HepG2 (cell line): ENCODE measurements around the gene NYNRIN. TPM values are rescaled to one million over a fixed set of nuclear protein-coding genes. Genes with fewer than 3 reads are reported as not detected.

Source experiments
- BCL6 ChIP-seq: IDR thresholded peaks from 2 replicates; pipeline ENCODE4 v1.6.1; 2016; ENCODE audit warnings: missing genetic modification reagents, missing compliant biosample characterization
- CENPT ChIP-seq: sonication (generic); formaldehyde crosslinking; IDR thresholded peaks from 2 replicates; pipeline ENCODE4 v1.8.0; 2022; ENCODE audit warnings: low read depth, mild to moderate bottlenecking, moderate library complexity, missing genetic modification reagents
- CREM ChIP-seq, 2 experiments: sonication (generic) in 1 of 2; formaldehyde crosslinking in 1 of 2; IDR thresholded peaks; 2 replicates each; pipeline versions ENCODE4 v1.4.0 to v1.6.1; 2016 to 2020; ENCODE audit warnings: antibody characterized with exemption in 1 of 2, mild to moderate bottlenecking in 1 of 2, missing genetic modification reagents in 1 of 2
- ELF3 ChIP-seq: IDR thresholded peaks from 2 replicates; pipeline ENCODE4 v1.6.1; 2016; ENCODE audit warnings: missing genetic modification reagents, missing compliant biosample characterization
- FOXK2 ChIP-seq: fragments of 450-650 bp; IDR thresholded peaks from 2 replicates; pipeline ENCODE4 v1.6.1; 2016
- HHEX ChIP-seq: IDR thresholded peaks from 2 replicates; pipeline ENCODE4 v1.6.1; 2016; ENCODE audit warnings: control low read depth
- HNRNPK ChIP-seq: fragments of 200-400 bp; formaldehyde crosslinking; IDR thresholded peaks from 2 replicates; pipeline ENCODE4 v1.6.1; 2018; ENCODE audit warnings: low read length, low read depth, moderate library complexity, mild to moderate bottlenecking; ENCODE audit not compliant: poor library complexity, severe bottlenecking
- KDM5A ChIP-seq: fragments of 200-600 bp; sonication (generic); IDR thresholded peaks from 2 replicates; pipeline ENCODE4 v1.7.0; 2018; ENCODE audit warnings: antibody characterized with exemption, mild to moderate bottlenecking, low read length, borderline replicate concordance
- NFYB ChIP-seq: sonication (generic); formaldehyde crosslinking; IDR thresholded peaks from 2 replicates; pipeline ENCODE4 v1.4.0; 2020; ENCODE audit warnings: missing genetic modification reagents
- PHF21A ChIP-seq: sonication (generic); formaldehyde crosslinking; IDR thresholded peaks from 2 replicates; pipeline ENCODE4 v1.5.0; 2020; ENCODE audit warnings: mild to moderate bottlenecking, missing genetic modification reagents
- RFXAP ChIP-seq: sonication (generic); formaldehyde crosslinking; IDR thresholded peaks from 2 replicates; pipeline ENCODE4 v1.4.0; 2020; ENCODE audit warnings: missing genetic modification reagents, borderline replicate concordance
- SNRNP70 ChIP-seq: fragments of 200-400 bp; formaldehyde crosslinking; IDR thresholded peaks from 2 replicates; pipeline ENCODE4 v1.6.1; 2017; ENCODE audit warnings: mild to moderate bottlenecking, low read depth, low read length, moderate library complexity
- TBL1XR1 ChIP-seq: fragments of 150-350 bp; IDR thresholded peaks from 2 replicates; pipeline ENCODE4 v1.6.1; 2014; ENCODE audit warnings: borderline replicate concordance, low read length; ENCODE audit not compliant: partially characterized antibody
- ZNF10 ChIP-seq: sonication (generic); formaldehyde crosslinking; IDR thresholded peaks from 2 replicates; pipeline ENCODE4 v1.4.0; 2020; ENCODE audit warnings: mild to moderate bottlenecking, low read depth, missing genetic modification reagents, borderline replicate concordance
- ZNF101 ChIP-seq: sonication (generic); formaldehyde crosslinking; IDR thresholded peaks from 2 replicates; pipeline ENCODE4 v1.4.0; 2020; ENCODE audit warnings: mild to moderate bottlenecking, low read depth, missing genetic modification reagents, borderline replicate concordance
- ZNF235 ChIP-seq: sonication (generic); formaldehyde crosslinking; IDR thresholded peaks from 2 replicates; pipeline ENCODE4 v1.8.1; 2023; ENCODE audit warnings: mild to moderate bottlenecking, missing genetic modification reagents, borderline replicate concordance
- ZNF296 ChIP-seq: sonication (generic); formaldehyde crosslinking; conservative IDR thresholded peaks from 2 replicates; pipeline ENCODE4 v1.5.0; 2020; ENCODE audit warnings: mild to moderate bottlenecking, missing genetic modification reagents
- ZNF33B ChIP-seq: sonication (generic); formaldehyde crosslinking; IDR thresholded peaks from 2 replicates; pipeline ENCODE4 v1.5.1; 2020; ENCODE audit warnings: mild to moderate bottlenecking, missing genetic modification reagents
- ZNF567 ChIP-seq: sonication (generic); formaldehyde crosslinking; IDR thresholded peaks from 2 replicates; pipeline ENCODE4 v1.8.1; 2023; ENCODE audit warnings: mild to moderate bottlenecking, missing genetic modification reagents, borderline replicate concordance
- ZNF614 ChIP-seq: IDR thresholded peaks from 2 replicates; pipeline ENCODE4 v1.6.1; 2018; ENCODE audit warnings: missing biosample characterization, missing genetic modification reagents, inconsistent platforms, borderline replicate concordance
- ZNF720 ChIP-seq: sonication (generic); formaldehyde crosslinking; IDR thresholded peaks from 2 replicates; pipeline ENCODE4 v1.4.0; 2020; ENCODE audit warnings: missing genetic modification reagents
- ZNF746 ChIP-seq: sonication (generic); formaldehyde crosslinking; IDR thresholded peaks from 2 replicates; pipeline ENCODE4 v1.8.0; 2022; ENCODE audit warnings: mild to moderate bottlenecking, missing genetic modification reagents
- polyA plus RNA-seq, 8 experiments: library from polyadenylated mRNA; depleted of rRNA in 3 of 8; stranded (reverse) in 7 of 8; unstranded in 1 of 8; fragments of >200 nt; fragmentation: Illumina TruSeq in 4 of 8; extraction: Trizol in 4 of 8; gene quantifications; 2 replicates each; pipeline versions ENCODE4 v1.2.1 to v1.2.3, GENCODE V29; 2011 to 2016; ENCODE audit warnings: low read depth in 4 of 8, missing spikeins in 1 of 8, mixed read lengths in 1 of 8; ENCODE audit not compliant: insufficient read depth in 1 of 8
- total RNA-seq, 5 experiments: library from RNA; depleted of rRNA; stranded (reverse); fragments of >200 nt; fragmentation: Illumina TruSeq; extraction: Trizol; gene quantifications; 2 replicates each; pipeline ENCODE4 v1.2.3, GENCODE V29; 2016; ENCODE audit warnings: low read depth in 1 of 5
- TF ChIP-seq, protein P1 (sequence below): sonication (generic); formaldehyde crosslinking; IDR thresholded peaks from 2 replicates; pipeline ENCODE4 v1.5.1; 2020; ENCODE audit warnings: missing genetic modification reagents, mild to moderate bottlenecking, borderline replicate concordance
- TF ChIP-seq, protein P2 (sequence below): sonication (generic); formaldehyde crosslinking; IDR thresholded peaks from 2 replicates; pipeline ENCODE4 v1.5.1; 2020; ENCODE audit warnings: missing genetic modification reagents, mild to moderate bottlenecking, borderline replicate concordance
- TF ChIP-seq, protein P3 (sequence below): sonication (generic); formaldehyde crosslinking; conservative IDR thresholded peaks from 2 replicates; pipeline ENCODE4 v1.4.0; 2020; ENCODE audit warnings: missing genetic modification reagents
- TF ChIP-seq, protein P4 (sequence below): IDR thresholded peaks from 2 replicates; pipeline ENCODE4 v1.6.1; 2018; ENCODE audit warnings: missing genetic modification reagents

Gene NYNRIN
- total and polyA plus RNA-seq, 2 of the 13 experiments (the other 11 are each of a cell fraction or from before 2014, with no cell fraction given): 0.63 to 1.1 TPM

DNA sequence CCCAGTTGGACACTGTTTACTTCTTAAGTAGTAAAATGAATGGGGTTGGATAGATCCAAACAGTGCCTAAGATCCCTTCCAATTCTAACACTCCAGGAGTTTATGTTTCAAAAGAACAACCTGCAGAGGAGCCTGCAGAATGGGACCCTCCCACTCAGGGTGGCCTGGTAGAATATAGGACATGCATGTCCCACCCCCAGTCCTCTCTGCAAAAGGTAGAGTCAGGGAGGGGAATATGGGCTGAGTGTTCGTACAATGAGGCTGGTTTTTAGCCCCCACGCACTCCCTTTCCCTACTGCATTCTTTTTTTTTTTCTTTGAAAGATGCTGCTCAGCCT, 11.8 kb upstream of the NYNRIN start (continued):
- TF ChIP-seq, protein P1, sequence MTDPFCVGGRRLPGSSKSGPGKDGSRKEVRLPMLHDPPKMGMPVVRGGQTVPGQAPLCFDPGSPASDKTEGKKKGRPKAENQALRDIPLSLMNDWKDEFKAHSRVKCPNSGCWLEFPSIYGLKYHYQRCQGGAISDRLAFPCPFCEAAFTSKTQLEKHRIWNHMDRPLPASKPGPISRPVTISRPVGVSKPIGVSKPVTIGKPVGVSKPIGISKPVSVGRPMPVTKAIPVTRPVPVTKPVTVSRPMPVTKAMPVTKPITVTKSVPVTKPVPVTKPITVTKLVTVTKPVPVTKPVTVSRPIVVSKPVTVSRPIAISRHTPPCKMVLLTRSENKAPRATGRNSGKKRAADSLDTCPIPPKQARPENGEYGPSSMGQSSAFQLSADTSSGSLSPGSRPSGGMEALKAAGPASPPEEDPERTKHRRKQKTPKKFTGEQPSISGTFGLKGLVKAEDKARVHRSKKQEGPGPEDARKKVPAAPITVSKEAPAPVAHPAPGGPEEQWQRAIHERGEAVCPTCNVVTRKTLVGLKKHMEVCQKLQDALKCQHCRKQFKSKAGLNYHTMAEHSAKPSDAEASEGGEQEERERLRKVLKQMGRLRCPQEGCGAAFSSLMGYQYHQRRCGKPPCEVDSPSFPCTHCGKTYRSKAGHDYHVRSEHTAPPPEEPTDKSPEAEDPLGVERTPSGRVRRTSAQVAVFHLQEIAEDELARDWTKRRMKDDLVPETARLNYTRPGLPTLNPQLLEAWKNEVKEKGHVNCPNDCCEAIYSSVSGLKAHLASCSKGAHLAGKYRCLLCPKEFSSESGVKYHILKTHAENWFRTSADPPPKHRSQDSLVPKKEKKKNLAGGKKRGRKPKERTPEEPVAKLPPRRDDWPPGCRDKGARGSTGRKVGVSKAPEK: no peak
- TF ChIP-seq HHEX (CRISPR knock-in tag): no peak
- TF ChIP-seq ZNF10 (CRISPR knock-in tag): no peak
- no peak; the same call in 1 of the 2 replicates for TF ChIP-seq CREM (IDR thresholded peaks at IDR 0.05)
- no peak for TF ChIP-seq CREM (CRISPR knock-in tag; IDR thresholded peaks at IDR 0.05)
- TF ChIP-seq, protein P2, sequence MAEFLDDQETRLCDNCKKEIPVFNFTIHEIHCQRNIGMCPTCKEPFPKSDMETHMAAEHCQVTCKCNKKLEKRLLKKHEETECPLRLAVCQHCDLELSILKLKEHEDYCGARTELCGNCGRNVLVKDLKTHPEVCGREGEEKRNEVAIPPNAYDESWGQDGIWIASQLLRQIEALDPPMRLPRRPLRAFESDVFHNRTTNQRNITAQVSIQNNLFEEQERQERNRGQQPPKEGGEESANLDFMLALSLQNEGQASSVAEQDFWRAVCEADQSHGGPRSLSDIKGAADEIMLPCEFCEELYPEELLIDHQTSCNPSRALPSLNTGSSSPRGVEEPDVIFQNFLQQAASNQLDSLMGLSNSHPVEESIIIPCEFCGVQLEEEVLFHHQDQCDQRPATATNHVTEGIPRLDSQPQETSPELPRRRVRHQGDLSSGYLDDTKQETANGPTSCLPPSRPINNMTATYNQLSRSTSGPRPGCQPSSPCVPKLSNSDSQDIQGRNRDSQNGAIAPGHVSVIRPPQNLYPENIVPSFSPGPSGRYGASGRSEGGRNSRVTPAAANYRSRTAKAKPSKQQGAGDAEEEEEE (CRISPR knock-in tag): no peak
- TF ChIP-seq PHF21A: no peak; the same call in 1 of the 2 replicates
- no peak for TF ChIP-seq NFYB
- TF ChIP-seq KDM5A: no peak
- TF ChIP-seq HNRNPK: no peak
- TF ChIP-seq BCL6 (CRISPR knock-in tag): no peak
- TF ChIP-seq ZNF720 (CRISPR knock-in tag): no peak
- 0 out of 2 replicates have a peak, but pooled peaks have one; percentile 58 for TF ChIP-seq RFXAP (CRISPR knock-in tag)
- TF ChIP-seq ZNF235 (CRISPR knock-in tag): no peak
- no peak for TF ChIP-seq ZNF296 (CRISPR knock-in tag)
- TF ChIP-seq, protein P3, sequence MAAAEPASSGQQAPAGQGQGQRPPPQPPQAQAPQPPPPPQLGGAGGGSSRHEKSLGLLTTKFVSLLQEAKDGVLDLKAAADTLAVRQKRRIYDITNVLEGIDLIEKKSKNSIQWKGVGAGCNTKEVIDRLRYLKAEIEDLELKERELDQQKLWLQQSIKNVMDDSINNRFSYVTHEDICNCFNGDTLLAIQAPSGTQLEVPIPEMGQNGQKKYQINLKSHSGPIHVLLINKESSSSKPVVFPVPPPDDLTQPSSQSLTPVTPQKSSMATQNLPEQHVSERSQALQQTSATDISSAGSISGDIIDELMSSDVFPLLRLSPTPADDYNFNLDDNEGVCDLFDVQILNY (CRISPR knock-in tag): no peak
- no peak for TF ChIP-seq ELF3
- TF ChIP-seq ZNF101: no peak
- TF ChIP-seq SNRNP70: no peak
- no peak for TF ChIP-seq TBL1XR1
- no peak for TF ChIP-seq ZNF33B (CRISPR knock-in tag)
- TF ChIP-seq, protein P4, sequence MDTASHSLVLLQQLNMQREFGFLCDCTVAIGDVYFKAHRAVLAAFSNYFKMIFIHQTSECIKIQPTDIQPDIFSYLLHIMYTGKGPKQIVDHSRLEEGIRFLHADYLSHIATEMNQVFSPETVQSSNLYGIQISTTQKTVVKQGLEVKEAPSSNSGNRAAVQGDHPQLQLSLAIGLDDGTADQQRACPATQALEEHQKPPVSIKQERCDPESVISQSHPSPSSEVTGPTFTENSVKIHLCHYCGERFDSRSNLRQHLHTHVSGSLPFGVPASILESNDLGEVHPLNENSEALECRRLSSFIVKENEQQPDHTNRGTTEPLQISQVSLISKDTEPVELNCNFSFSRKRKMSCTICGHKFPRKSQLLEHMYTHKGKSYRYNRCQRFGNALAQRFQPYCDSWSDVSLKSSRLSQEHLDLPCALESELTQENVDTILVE (CRISPR knock-in tag): no peak
- no peak for TF ChIP-seq ZNF746 (CRISPR knock-in tag)
- TF ChIP-seq CENPT (CRISPR knock-in tag): no peak
- TF ChIP-seq ZNF614 (CRISPR knock-in tag): 0 out of 2 replicates have a peak, but pooled peaks have one; percentile 8
- TF ChIP-seq FOXK2: no peak
- TF ChIP-seq ZNF567 (CRISPR knock-in tag): no peak
